Subcutaneous adipose tissue (tissue), 4 donors: ENCODE data around the gene UVRAG. TPM values are rescaled to one million over a fixed set of nuclear protein-coding genes. Genes with fewer than 3 reads are reported as not detected.

Experiments
- total RNA-seq, 4 donors: library from RNA; depleted of rRNA; stranded (reverse); fragments of >200 nt; gene quantifications; one replicate each; pipeline ENCODE4 v1.1.0, GENCODE V29; 2016
- TF ChIP-seq, protein P1 (sequence below): fragments of 450-650 bp; IDR thresholded peaks from one replicate; pipeline ENCODE4 v1.5.1; 2016; ENCODE audit warnings: low read depth, mild to moderate bottlenecking, control low read depth, antibody characterized with exemption, moderate library complexity

Gene UVRAG
- total RNA-seq, 4 donors from 2014 or later = 59.7 to 108 (median 93.7) TPM

DNA sequence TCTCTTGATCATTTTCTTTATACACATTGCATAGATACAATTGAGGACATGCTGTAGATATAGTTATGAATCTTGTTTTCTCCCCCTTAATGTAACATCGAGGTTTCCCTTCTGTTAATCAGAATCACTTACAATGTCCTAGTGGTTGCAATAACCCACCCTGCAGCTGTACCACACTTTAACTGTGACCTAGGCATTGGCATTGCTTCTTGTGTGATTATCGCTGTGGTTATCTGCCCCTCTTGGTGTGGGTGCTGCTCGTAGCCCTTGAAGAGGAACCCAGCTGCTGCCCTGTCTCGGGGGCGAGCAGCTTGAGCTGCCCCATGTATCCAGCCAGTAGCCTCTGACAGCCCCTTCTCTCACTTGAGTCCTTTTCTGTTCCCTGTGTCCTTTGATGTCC, 44.9 kb upstream of the UVRAG start:
- TF ChIP-seq, protein P1, sequence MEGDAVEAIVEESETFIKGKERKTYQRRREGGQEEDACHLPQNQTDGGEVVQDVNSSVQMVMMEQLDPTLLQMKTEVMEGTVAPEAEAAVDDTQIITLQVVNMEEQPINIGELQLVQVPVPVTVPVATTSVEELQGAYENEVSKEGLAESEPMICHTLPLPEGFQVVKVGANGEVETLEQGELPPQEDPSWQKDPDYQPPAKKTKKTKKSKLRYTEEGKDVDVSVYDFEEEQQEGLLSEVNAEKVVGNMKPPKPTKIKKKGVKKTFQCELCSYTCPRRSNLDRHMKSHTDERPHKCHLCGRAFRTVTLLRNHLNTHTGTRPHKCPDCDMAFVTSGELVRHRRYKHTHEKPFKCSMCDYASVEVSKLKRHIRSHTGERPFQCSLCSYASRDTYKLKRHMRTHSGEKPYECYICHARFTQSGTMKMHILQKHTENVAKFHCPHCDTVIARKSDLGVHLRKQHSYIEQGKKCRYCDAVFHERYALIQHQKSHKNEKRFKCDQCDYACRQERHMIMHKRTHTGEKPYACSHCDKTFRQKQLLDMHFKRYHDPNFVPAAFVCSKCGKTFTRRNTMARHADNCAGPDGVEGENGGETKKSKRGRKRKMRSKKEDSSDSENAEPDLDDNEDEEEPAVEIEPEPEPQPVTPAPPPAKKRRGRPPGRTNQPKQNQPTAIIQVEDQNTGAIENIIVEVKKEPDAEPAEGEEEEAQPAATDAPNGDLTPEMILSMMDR = no peak

DNA sequence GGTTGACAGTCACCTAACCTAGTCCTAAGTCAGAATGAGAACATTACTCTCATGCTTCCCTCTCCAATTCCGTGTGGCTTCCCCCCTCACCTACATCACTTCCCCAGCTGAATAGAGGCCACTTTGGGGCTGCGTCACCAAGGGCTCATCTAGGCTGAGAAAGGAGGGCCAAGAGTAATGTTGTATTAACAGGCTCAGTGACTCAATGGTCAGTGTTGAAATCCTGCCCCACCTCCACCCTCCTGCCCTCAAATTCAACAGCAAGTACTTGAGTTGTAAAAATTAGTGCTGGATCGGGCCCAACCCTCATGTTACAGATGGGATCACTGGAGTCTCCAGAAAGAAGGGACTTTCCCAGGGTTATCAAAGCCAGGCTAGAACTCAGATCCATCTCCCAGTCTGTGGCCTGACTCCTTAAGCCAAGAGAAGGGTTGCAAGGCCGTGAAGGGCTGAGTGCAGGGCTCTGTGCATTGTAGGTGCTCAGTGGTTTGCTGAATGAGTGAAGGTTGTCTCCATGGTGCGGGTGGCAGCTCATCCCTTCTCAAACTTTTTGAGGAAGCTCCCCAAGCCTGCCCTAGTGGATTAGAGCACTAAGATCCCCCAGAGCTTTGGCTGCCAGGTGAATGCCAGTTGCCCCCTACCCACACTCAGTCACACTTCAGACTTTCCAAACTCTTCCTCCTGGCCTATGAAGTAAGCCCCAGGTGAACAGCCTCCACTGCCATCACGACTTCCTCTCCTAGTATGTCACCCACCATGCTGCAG, 43.2 kb upstream of the UVRAG start:
- TF ChIP-seq, protein P1 = no peak

DNA sequence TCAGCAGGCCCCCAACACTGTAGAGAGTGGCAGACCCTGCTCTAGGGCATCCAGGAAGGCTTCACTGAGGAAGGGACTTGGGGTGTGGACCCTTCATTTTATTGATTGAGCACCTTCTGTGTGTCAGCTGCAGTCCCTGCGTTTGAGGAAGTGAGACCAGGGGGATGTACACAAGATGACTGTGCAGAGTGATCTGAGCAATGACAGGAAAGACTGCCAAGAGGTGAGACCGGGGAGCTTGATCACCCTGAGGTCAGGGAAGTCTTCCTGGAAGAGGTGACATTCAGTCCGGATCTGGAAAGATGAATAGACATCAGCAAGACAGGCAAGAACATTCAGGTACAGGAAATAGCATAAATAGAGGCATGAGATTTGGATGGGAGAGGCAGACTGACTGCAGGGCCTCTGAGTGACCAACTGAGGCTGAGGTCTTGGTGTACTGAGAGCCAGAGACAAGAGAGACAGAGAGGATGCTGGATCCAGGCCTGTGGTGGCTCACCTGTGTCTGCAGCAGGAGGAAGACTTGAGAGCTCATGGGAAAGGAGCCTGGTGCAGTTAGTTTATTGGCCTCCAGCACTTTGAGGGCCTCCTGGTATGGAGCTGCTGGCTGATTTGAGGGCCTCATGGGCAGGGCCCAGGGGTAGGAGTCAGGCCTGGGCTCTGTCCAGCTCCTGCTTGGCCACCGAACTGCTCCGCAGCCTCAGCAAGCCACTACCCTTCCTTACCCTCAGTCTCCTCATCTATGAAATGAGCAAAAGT, 41.2 kb upstream of the UVRAG start:
- TF ChIP-seq, protein P1 = no peak

DNA sequence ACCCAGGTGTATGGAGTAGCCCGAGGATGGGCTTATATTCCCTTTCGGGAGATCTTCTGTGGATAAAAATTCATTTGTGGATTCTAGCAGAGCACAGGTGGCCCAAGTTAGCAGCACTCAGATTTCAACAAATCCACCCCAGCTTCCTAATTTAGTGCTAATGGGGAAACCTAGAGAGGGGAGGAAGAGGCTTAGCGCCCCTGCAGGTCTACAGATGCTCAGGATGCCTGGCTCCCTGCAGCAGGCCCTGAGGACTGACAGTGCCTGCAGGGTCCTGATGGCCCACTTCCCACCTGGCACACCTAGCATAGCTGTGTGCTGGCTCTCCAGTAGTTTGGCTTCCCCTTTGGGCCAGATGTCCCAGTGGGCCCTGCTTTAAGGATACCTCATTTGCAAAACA, 40.0 kb upstream of the UVRAG start:
- TF ChIP-seq, protein P1 = no peak

DNA sequence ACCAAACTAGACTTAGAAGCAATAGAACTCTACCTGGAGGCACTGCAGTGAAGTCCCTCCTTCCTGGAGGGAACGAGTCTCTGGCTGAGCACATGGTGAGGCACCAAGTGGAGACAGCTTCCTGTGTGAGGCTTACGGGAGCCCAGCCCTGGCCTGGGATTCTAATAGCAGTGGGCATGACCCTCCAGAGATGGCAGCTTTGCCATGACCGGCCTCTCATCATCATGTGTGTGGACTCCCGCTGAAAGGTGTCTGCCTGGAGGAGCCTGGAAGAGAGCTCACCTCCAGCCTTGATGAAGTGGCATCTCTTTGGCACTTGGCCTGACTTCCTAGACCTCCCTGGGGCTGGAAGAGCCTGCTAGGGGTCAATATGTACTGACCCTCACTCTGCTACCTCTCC, 38.5 kb upstream of the UVRAG start:
- TF ChIP-seq, protein P1 = no peak

DNA sequence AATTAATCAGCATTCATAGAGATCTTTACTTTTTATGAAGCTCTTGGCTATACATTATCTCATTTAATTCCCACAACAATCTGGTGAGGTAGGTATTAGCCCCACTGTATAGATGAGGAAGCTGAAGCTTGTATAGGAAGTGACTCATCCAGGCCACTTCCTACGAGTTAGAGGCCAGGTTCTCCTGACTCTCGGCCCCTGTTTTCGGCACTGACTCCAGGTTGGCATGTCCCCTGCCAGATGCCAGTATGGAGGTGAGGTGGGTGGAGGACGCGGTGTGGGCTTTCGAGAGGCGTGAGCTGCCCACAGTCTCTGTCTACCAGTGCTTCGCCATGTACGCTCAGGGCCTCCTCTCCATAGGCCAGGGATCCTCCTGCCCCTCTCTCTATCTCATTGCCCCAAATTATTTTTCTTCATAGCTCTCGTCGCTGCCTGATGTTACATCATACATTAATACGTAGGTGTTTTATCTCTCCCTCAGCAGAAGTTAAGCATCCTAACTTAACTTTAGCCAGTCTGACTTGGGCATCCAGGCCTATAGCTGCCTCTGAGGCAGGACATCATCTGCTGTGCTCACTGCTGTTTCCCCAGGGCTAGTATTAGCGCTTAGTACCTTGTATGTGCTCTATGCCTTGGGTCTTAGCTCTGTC, 37.4 kb upstream of the UVRAG start:
- TF ChIP-seq, protein P1 = no peak

DNA sequence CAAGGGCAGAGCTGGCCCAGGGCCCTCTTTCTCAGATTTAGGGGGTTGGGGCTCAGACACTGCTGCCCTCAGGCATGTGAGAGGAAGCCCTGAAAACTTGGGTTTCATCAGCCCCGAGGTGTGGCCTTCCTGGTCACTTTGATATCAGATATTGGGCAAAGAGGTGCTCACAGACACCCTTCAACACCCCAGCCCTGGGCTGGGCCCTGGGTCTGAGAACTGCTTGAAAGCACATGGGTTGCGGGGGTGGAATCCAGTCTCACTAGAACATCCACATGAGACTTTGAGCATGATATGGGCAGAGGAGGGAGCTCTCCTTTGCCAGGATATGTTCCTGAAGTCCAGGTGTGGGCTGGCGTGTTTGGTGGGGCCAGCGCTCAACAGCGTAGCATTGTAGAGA, 36.0 kb upstream of the UVRAG start:
- TF ChIP-seq, protein P1 = no peak
